ENCODE results near the gene RASGEF1C.

- no peak for TF ChIP-seq REST (IDR thresholded peaks at IDR 0.05; ENCODE audit: unreplicated experiment)
- no peak for TF ChIP-seq CTCF (conservative IDR thresholded peaks at IDR 0.05; ENCODE audit: low read depth in 2 of 2)
- no peak for TF ChIP-seq EZH2 (IDR thresholded peaks at IDR 0.05; ENCODE audit: low read depth, unreplicated experiment)
- no peak for TF ChIP-seq POLR2AphosphoS5 (IDR thresholded peaks at IDR 0.05; ENCODE audit: low read depth)
- TF ChIP-seq JUNB (IDR thresholded peaks at IDR 0.05; ENCODE audit: unreplicated experiment) = no peak
- TF ChIP-seq STAT1 (IDR thresholded peaks at IDR 0.05; ENCODE audit: unreplicated experiment) = no peak
- TF ChIP-seq EZH2phosphoT487 (IDR thresholded peaks at IDR 0.05; ENCODE audit: unreplicated experiment) = no peak
- no peak for TF ChIP-seq ZNF462 (CRISPR knock-in tag; IDR thresholded peaks at IDR 0.05)
- no peak for TF ChIP-seq CREB1 (CRISPR knock-in tag; IDR thresholded peaks at IDR 0.05; ENCODE audit: low read depth)
Measured at GRCh38 chr5:180096616-180097015, 112.4 kb downstream of the RASGEF1C start.

Measured in GM23338 (cell line).